ENCODE data around the gene STX1B.

STX1B gene

GRCh38 chr16:31023627-31024226, 13.3 kb upstream of the STX1B start:
- no peak for TF ChIP-seq CTCF (IDR thresholded peaks at IDR 0.05)

- TF ChIP-seq CTCF (IDR thresholded peaks at IDR 0.05), result no peak
Observed at GRCh38 chr16:31023252-31023602, 12.8 kb upstream of the STX1B start.

- TF ChIP-seq CTCF (IDR thresholded peaks at IDR 0.05), result no peak
Observed at GRCh38 chr16:31022544-31023251, 12.3 kb upstream of the STX1B start.

- TF ChIP-seq CTCF (IDR thresholded peaks at IDR 0.05), result no peak
Observed at GRCh38 chr16:31020536-31020935, 10.1 kb upstream of the STX1B start.

GRCh38 chr16:31016018-31016417, 5.6 kb upstream of the STX1B start:
- no peak for TF ChIP-seq CTCF (IDR thresholded peaks at IDR 0.05)

- no peak for TF ChIP-seq CTCF (IDR thresholded peaks at IDR 0.05)
Observed at GRCh38 chr16:31009894-31010584, 399 bp downstream of the STX1B start.

GRCh38 chr16:31009120-31009519, 1.3 kb downstream of the STX1B start:
- no peak for TF ChIP-seq CTCF (IDR thresholded peaks at IDR 0.05)
